Measurements from ENCODE around the gene CD22. TPM values are rescaled to one million over a fixed set of nuclear protein-coding genes. Genes with fewer than 3 reads are reported as not detected.

Gene CD22
- total and polyA plus RNA-seq, 2 of the 8 experiments (the other 6 are each of a cell fraction or from before 2014, with no cell fraction given), result 0.06 to 0.60 TPM

DNA sequence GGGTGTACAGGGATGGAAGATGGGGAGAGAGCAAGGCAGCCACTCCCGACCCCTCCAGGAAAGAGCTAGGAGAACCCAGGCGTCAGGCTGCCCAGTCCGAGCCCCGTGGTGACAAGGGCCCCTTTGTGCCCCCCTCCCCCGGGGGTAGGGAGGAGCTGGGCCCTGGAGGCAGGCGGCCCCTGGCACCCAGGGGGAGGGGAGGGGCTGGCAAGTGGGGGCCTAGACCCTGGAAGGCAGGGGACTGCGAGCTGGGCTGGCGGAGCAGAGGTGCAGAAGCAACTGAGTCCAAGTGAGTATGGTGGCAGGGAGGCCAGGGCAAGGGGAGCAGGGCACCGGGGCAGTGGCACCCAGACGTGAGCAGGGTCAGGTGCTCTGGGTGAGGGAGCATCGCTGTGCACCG lies 37.1 kb upstream of the CD22 start, which contains the start of gene MAG (continued):
- TF ChIP-seq ATF2 (IDR thresholded peaks at IDR 0.05; ENCODE audit: low read length) (no peak), EP300 (IDR thresholded peaks at IDR 0.05; ENCODE audit: borderline replicate concordance in 1 of 2, low read depth in 2 of 2, low read length in 2 of 2) (no peak), NRF1 (IDR thresholded peaks at IDR 0.05; ENCODE audit: low read depth, low read length) (no peak)

All from H1 (cell line).